CD4-positive, alpha-beta T cell (primary cell): ENCODE data around the gene TGFBR2. TPM values are rescaled to one million over a fixed set of nuclear protein-coding genes. Genes with fewer than 3 reads are reported as not detected.

ENCODE experiments used
- ATAC-seq: fragments of 200-7000 bp; cut with Tn5 transposase; one replicate; pipeline ENCODE4 v1.10.0; 2022; ENCODE audit warnings: mild to moderate bottlenecking; ENCODE audit not compliant: poor library complexity
- CTCF ChIA-PET: fragments of 350-600 bp; sonication (Branson Sonifier 250); formaldehyde crosslinking; loops from one replicate; lab custom pipeline; 2021; ENCODE audit warnings: antibody characterized with exemption, inconsistent platforms; lab: Charles Lee
- POLR2A ChIA-PET: fragments of 350-600 bp; sonication (Branson Sonifier 250); formaldehyde crosslinking; loops from one replicate; lab custom pipeline; 2021; ENCODE audit warnings: antibody characterized with exemption, inconsistent platforms; lab: Charles Lee
- DNase-seq, 14 experiments: peaks; one replicate each; pipeline ENCODE4 v3.0.0-alpha.2; 2013 to 2020; ENCODE audit warnings: mixed read lengths in 2 of 14
- H3K27ac ChIP-seq, 2 donors: one replicate each; pipeline versions ENCODE4 v1.5.1 to v1.7.0; 2013; ENCODE audit warnings: low read length in 2 of 2, low read depth in 1 of 2, mild to moderate bottlenecking in 1 of 2
- H3K27me3 ChIP-seq, 2 experiments: 1 replicate in 1 of 2; 2 replicates in 1 of 2; pipeline versions ENCODE4 v1.6.1 to v1.7.0; 2013; ENCODE audit warnings: low read length in 2 of 2, control low read depth in 1 of 2, mild to moderate bottlenecking in 1 of 2, moderate library complexity in 1 of 2; ENCODE audit not compliant: insufficient read depth in 2 of 2, control insufficient read depth in 1 of 2
- H3K36me3 ChIP-seq: one replicate; pipeline ENCODE4 v1.6.1; 2013; ENCODE audit warnings: low read length, control low read depth; ENCODE audit not compliant: insufficient read depth
- H3K4me1 ChIP-seq: one replicate; pipeline ENCODE4 v1.6.1; 2013; ENCODE audit warnings: low read length, control low read depth; ENCODE audit not compliant: insufficient read depth
- H3K4me3 ChIP-seq: one replicate; pipeline ENCODE4 v1.5.1; 2013; ENCODE audit warnings: mild to moderate bottlenecking, low read length, moderate library complexity
- H3K9me3 ChIP-seq, 2 experiments: 1 replicate in 1 of 2; 2 replicates in 1 of 2; pipeline versions ENCODE4 v1.6.1 to v1.7.0; 2013; ENCODE audit warnings: low read length in 2 of 2, mild to moderate bottlenecking in 2 of 2, control low read depth in 1 of 2, moderate library complexity in 1 of 2; ENCODE audit not compliant: control insufficient read depth in 1 of 2, insufficient read depth in 1 of 2
- H3K27ac Mint-ChIP-seq: one replicate; pipeline ENCODE4 v1.8.0; 2020; ENCODE audit warnings: mixed read lengths
- H3K27me3 Mint-ChIP-seq: one replicate; pipeline ENCODE4 v1.8.0; 2021; ENCODE audit warnings: mixed read lengths
- H3K36me3 Mint-ChIP-seq: one replicate; pipeline ENCODE4 v1.8.0; 2021; ENCODE audit warnings: low read depth, mixed read lengths
- H3K4me1 Mint-ChIP-seq: one replicate; pipeline ENCODE4 v1.8.0; 2021; ENCODE audit warnings: low read depth, mixed read lengths
- H3K4me3 Mint-ChIP-seq: one replicate; pipeline ENCODE4 v1.8.0; 2020; ENCODE audit warnings: mild to moderate bottlenecking, mixed read lengths
- H3K9me3 Mint-ChIP-seq: one replicate; pipeline ENCODE4 v1.8.0; 2020; ENCODE audit warnings: mixed read lengths
- intact Hi-C, 2 experiments: fragments of 100-400 bp; cut with DNase I in 1 of 2; cut with micrococcal nuclease in 1 of 2; formaldehyde crosslinking; loops; one replicate each; pipeline versions ENCODE4 v1.15.1 to v1.9.0; 2023 to 2025; cut with DNase I, micrococcal nuclease
- total RNA-seq, 174 experiments: library from RNA in 2 of 174; stranded (reverse) in 2 of 174; gene quantifications; one replicate each; pipeline ENCODE4 v1.2.3 and lab custom pipeline; 2021 to 2026
- TF ChIP-seq, protein P1 (sequence below): fragments of 200-600 bp; IDR thresholded peaks from one replicate; pipeline ENCODE4 v1.8.0; 2022; ENCODE audit warnings: antibody characterized with exemption, mild to moderate bottlenecking

TGFBR2 gene
- total RNA-seq, 2 experiments from 2014 or later = 203 to 205 TPM

DNA sequence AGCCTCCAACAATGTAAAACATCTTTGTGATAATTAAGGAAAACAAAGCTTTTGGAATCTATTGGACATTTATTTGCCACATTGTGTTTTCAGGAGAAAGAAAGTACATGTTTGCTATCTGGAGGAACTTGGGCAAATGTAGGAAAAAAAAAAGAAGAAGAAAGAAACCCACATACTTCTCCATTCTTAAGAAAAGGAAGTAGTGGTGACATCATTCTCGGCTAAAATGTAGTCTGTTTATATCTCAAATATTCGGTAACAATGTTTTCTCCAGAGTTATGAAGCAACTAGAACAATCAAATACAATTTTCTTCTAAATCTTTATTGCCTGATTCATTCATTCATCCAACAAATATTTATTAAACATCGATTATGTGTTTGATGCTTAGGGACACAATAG, 2.3 kb upstream of the TGFBR2 start:
- H3K27ac Mint-ChIP-seq = peak overlapping the region; percentile 96
- peaks cover 40% of the 10 kb centered on the region for H3K36me3 Mint-ChIP-seq
- no peaks in the 10 kb centered on the region for H3K9me3 Mint-ChIP-seq
- H3K4me1 ChIP-seq = peaks cover 22% of the 10 kb centered on the region
- H3K27me3 ChIP-seq = no peaks in the 10 kb centered on the region
- no peak for ATAC-seq
- intact Hi-C loops = loop anchor here (10.0 kb wide), 3 partner anchors 129 to 489 kb away; no protein-coding TSS in a partner anchor
- no peaks in the 10 kb centered on the region for H3K9me3 ChIP-seq
- TF ChIP-seq, protein P1, sequence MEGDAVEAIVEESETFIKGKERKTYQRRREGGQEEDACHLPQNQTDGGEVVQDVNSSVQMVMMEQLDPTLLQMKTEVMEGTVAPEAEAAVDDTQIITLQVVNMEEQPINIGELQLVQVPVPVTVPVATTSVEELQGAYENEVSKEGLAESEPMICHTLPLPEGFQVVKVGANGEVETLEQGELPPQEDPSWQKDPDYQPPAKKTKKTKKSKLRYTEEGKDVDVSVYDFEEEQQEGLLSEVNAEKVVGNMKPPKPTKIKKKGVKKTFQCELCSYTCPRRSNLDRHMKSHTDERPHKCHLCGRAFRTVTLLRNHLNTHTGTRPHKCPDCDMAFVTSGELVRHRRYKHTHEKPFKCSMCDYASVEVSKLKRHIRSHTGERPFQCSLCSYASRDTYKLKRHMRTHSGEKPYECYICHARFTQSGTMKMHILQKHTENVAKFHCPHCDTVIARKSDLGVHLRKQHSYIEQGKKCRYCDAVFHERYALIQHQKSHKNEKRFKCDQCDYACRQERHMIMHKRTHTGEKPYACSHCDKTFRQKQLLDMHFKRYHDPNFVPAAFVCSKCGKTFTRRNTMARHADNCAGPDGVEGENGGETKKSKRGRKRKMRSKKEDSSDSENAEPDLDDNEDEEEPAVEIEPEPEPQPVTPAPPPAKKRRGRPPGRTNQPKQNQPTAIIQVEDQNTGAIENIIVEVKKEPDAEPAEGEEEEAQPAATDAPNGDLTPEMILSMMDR = no peak
- CTCF ChIA-PET = interaction anchor here (1.5 kb wide), 1 partner anchor 25 kb away, joined by 4 read pairs; no protein-coding TSS in a partner anchor
- no peaks in the 10 kb centered on the region for H3K27me3 Mint-ChIP-seq
- H3K27ac ChIP-seq = peak overlapping the region; percentile 39 to 46
- peak overlapping the region; percentile 99 for H3K4me3 Mint-ChIP-seq
- POLR2A ChIA-PET = interaction anchor here (1.0 to 5.9 kb wide), 10 partner anchors 9 to 63 kb away, joined by 3 to 80 read pairs (median 6); no protein-coding TSS in a partner anchor
- peak in 3 of 14 experiments; percentile 45 to 58 (median 56) for DNase-seq
- no peaks in the 10 kb centered on the region for H3K36me3 ChIP-seq
- H3K4me3 ChIP-seq = peak overlapping the region; percentile 2
- peaks cover 60% of the 10 kb centered on the region for H3K4me1 Mint-ChIP-seq

DNA sequence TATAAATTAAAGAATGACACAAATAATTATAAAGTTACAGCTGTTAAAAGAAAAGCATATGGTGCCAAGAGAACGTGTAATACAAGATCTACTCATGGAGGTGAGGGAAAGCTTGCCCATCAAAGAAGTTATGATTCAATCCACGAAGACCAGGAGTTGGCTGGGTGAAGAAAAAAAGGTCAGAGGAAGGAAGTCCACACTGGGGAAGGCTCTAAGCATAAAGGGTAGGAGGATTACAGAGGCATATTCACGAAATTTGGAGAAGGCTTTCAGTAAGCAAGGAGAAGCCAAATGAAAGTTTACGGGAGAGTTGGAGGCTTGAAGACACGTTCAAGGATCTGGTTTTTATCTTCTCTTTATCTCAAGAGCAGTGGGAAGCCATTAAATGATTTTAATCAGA, 1.8 kb upstream of the TGFBR2 start:
- H3K9me3 Mint-ChIP-seq = no peaks in the 10 kb centered on the region
- peak overlapping the region; percentile 99 for H3K4me3 Mint-ChIP-seq
- peaks cover 45% of the 10 kb centered on the region for H3K36me3 Mint-ChIP-seq
- ChIA-PET CTCF (interaction anchor here (1.5 kb wide), 1 partner anchor 25 kb away, joined by 4 read pairs; no protein-coding TSS in a partner anchor), POLR2A (interaction anchor here (1.0 to 5.9 kb wide), 11 partner anchors 8 to 250 kb away, joined by 3 to 80 read pairs (median 6); no protein-coding TSS in a partner anchor)
- Histone ChIP-seq H3K36me3 (no peaks in the 10 kb centered on the region), H3K4me3 (peak overlapping the region; percentile 2), H3K27me3 (no peaks in the 10 kb centered on the region), H3K9me3 (no peaks in the 10 kb centered on the region), H3K4me1 (peaks cover 22% of the 10 kb centered on the region), H3K27ac (peak overlapping the region; percentile 39 to 46)
- H3K4me1 Mint-ChIP-seq = peaks cover 57% of the 10 kb centered on the region
- ATAC-seq (no peak), DNase-seq (peak in 1 of 14 experiments; percentile 43)
- H3K27me3 Mint-ChIP-seq = no peaks in the 10 kb centered on the region
- peak overlapping the region; percentile 96 for H3K27ac Mint-ChIP-seq
- intact Hi-C loops = loop anchor here (10.0 kb wide), 3 partner anchors 130 to 490 kb away; no protein-coding TSS in a partner anchor
- TF ChIP-seq, protein P1 = no peak

DNA sequence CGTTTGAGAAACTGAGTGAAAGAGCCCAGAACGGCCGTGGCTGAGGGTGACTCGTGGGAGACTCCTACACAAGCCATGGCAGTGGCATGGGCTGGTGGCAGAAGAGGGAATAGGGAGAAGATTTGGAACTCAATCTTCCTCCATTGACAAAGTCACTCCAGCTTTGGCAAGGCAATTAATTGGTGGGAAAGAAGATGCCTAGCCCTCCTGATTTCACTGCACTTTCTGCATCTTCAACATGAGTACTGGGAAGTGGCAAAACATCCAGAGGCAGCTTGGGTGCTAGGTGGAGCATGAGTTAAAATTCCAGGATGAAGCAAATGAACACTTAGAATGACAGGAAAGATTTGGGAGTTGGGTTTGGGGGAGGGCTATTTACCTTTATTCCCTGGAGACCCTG, 1.4 kb upstream of the TGFBR2 start:
- peak in 1 of 14 experiments; percentile 25 for DNase-seq
- POLR2A ChIA-PET = interaction anchor here (1.0 to 5.9 kb wide), 10 partner anchors 8 to 251 kb away, joined by 3 to 80 read pairs (median 5); no protein-coding TSS in a partner anchor
- Histone ChIP-seq H3K9me3 (no peaks in the 10 kb centered on the region), H3K4me3 (peak overlapping the region; percentile 2), H3K4me1 (peaks cover 22% of the 10 kb centered on the region), H3K27ac (peak overlapping the region; percentile 39 to 46), H3K27me3 (no peaks in the 10 kb centered on the region), H3K36me3 (no peaks in the 10 kb centered on the region)
- Mint-ChIP-seq H3K4me3 (peak overlapping the region; percentile 99), H3K27me3 (no peaks in the 10 kb centered on the region), H3K36me3 (peaks cover 50% of the 10 kb centered on the region), H3K27ac (peak overlapping the region; percentile 96), H3K4me1 (peaks cover 60% of the 10 kb centered on the region), H3K9me3 (no peaks in the 10 kb centered on the region)
- ATAC-seq = no peak
- TF ChIP-seq, protein P1 = no peak
- intact Hi-C loops = loop anchor here (5.0 to 10.0 kb wide), 4 partner anchors 37 to 490 kb away; no protein-coding TSS in a partner anchor
- CTCF ChIA-PET = interaction anchor here (1.5 kb wide), 1 partner anchor 24 kb away, joined by 4 read pairs; no protein-coding TSS in a partner anchor
